H1 (cell line): ENCODE data around the gene OR5K2.

Experiments
- EP300 ChIP-seq, 2 experiments: IDR thresholded peaks; 1 replicate in 1 of 2; 2 replicates in 1 of 2; pipeline ENCODE4 v1.6.1; 2011 to 2012; ENCODE audit warnings: low read depth in 2 of 2, low read length in 2 of 2, mild to moderate bottlenecking in 2 of 2, borderline replicate concordance in 1 of 2, inconsistent platforms in 1 of 2, moderate library complexity in 1 of 2
- EZH2 ChIP-seq: fragments of 200-600 bp; sonication (generic); IDR thresholded peaks from 2 replicates; pipeline ENCODE4 v1.7.1; 2012; ENCODE audit warnings: low read depth, mild to moderate bottlenecking, moderate library complexity, low read length, inconsistent platforms; ENCODE audit not compliant: severe bottlenecking
- JUN ChIP-seq: IDR thresholded peaks from 2 replicates; pipeline ENCODE4 v1.6.1; 2011; ENCODE audit warnings: low read depth, mild to moderate bottlenecking, improper control_type of control experiment, low read length
- KDM1A ChIP-seq: fragments of 200-600, 300-600 bp; sonication (generic); IDR thresholded peaks from 2 replicates; pipeline ENCODE4 v1.7.1; 2016; ENCODE audit warnings: mild to moderate bottlenecking, low read length, borderline replicate concordance
- POLR2A ChIP-seq, 2 experiments: IDR thresholded peaks; 1 replicate in 1 of 2; 2 replicates in 1 of 2; pipeline ENCODE4 v1.6.1; 2011; ENCODE audit warnings: low read depth in 2 of 2, low read length in 2 of 2, mild to moderate bottlenecking in 2 of 2; ENCODE audit errors: control extremely low read depth in 1 of 2
- RFX5 ChIP-seq: IDR thresholded peaks from 2 replicates; pipeline ENCODE4 v1.6.1; 2011; ENCODE audit warnings: low read depth, low read length, improper control_type of control experiment, borderline replicate concordance
- SAP30 ChIP-seq: fragments of 300-600 bp; sonication (generic); IDR thresholded peaks from 2 replicates; pipeline ENCODE4 v1.7.1; 2012; ENCODE audit warnings: low read length, moderate library complexity, mild to moderate bottlenecking, inconsistent platforms; ENCODE audit not compliant: insufficient read depth, insufficient replicate concordance
- SIN3A ChIP-seq, 2 experiments: IDR thresholded peaks in 1 of 2; conservative IDR thresholded peaks in 1 of 2; 2 replicates each; pipeline ENCODE4 v1.6.1; 2011 to 2012; ENCODE audit warnings: low read length in 2 of 2, improper control_type of control experiment in 1 of 2, low read depth in 1 of 2, mild to moderate bottlenecking in 1 of 2
- SP1 ChIP-seq: IDR thresholded peaks from 2 replicates; pipeline ENCODE4 v1.6.1; 2011; ENCODE audit warnings: low read depth, low read length
- SP2 ChIP-seq: IDR thresholded peaks from 2 replicates; pipeline ENCODE4 v1.6.1; 2012; ENCODE audit warnings: mild to moderate bottlenecking, low read length, inconsistent platforms
- ZNF274 ChIP-seq: IDR thresholded peaks from 2 replicates; pipeline ENCODE4 v1.7.0; 2012; ENCODE audit warnings: low read length, borderline replicate concordance; ENCODE audit errors: extremely low read depth
- TF ChIP-seq, protein P1 (sequence below): IDR thresholded peaks from 2 replicates; pipeline ENCODE4 v1.6.1; 2012; ENCODE audit warnings: inconsistent platforms
- TF ChIP-seq, protein P2 (sequence below), 3 experiments: IDR thresholded peaks; 1 replicate in 2 of 3; 2 replicates in 1 of 3; pipeline versions ENCODE4 v1.5.1 to v1.6.1; 2011; ENCODE audit warnings: low read length in 3 of 3, mild to moderate bottlenecking in 3 of 3, inconsistent platforms in 2 of 3, low read depth in 1 of 3, moderate library complexity in 1 of 3; ENCODE audit not compliant: insufficient read depth in 1 of 3; ENCODE audit errors: control extremely low read depth in 1 of 3
- TF ChIP-seq, protein P3 (sequence below): IDR thresholded peaks from 2 replicates; pipeline ENCODE4 v1.6.1; 2011; ENCODE audit warnings: low read depth, mild to moderate bottlenecking, low read length; ENCODE audit not compliant: insufficient read depth

DNA sequence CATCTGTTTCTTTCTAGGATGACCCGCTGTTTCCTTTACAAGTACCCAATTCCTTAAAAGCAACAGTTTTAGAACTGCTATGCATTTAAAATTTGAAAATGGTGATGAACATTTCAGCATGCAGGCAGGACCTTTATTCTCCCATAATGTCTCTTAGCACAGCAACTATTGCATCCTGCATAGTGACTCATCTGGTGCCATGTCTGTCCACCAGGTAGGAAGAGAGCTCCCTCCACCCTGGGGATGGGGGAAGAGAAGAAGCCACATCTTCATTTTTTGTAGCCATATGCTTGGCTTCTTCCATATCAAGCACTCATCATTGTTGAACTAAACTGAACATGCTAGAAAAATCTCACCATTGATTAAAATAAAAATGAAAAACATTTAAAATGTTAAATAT, 44.2 kb downstream of the OR5K2 start:
- TF ChIP-seq, protein P1, sequence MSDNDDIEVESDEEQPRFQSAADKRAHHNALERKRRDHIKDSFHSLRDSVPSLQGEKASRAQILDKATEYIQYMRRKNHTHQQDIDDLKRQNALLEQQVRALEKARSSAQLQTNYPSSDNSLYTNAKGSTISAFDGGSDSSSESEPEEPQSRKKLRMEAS: no peak
- TF ChIP-seq SP1 (no peak), POLR2A (IDR thresholded peaks at IDR 0.05; ENCODE audit: control extremely low read depth in 1 of 2, low read depth in 2 of 2, low read length in 2 of 2) (no peak), KDM1A (no peak), RFX5 (no peak), JUN (no peak), SAP30 (no peak), EZH2 (no peak), ZNF274 (no peak), SP2 (no peak), EP300 (IDR thresholded peaks at IDR 0.05; ENCODE audit: borderline replicate concordance in 1 of 2, low read depth in 2 of 2, low read length in 2 of 2) (no peak), SIN3A (conservative IDR thresholded peaks at IDR 0.05 in 1 of 2, IDR thresholded peaks at IDR 0.05 in 1 of 2; ENCODE audit: low read depth in 1 of 2, low read length in 2 of 2) (no peak)
- TF ChIP-seq, protein P2, sequence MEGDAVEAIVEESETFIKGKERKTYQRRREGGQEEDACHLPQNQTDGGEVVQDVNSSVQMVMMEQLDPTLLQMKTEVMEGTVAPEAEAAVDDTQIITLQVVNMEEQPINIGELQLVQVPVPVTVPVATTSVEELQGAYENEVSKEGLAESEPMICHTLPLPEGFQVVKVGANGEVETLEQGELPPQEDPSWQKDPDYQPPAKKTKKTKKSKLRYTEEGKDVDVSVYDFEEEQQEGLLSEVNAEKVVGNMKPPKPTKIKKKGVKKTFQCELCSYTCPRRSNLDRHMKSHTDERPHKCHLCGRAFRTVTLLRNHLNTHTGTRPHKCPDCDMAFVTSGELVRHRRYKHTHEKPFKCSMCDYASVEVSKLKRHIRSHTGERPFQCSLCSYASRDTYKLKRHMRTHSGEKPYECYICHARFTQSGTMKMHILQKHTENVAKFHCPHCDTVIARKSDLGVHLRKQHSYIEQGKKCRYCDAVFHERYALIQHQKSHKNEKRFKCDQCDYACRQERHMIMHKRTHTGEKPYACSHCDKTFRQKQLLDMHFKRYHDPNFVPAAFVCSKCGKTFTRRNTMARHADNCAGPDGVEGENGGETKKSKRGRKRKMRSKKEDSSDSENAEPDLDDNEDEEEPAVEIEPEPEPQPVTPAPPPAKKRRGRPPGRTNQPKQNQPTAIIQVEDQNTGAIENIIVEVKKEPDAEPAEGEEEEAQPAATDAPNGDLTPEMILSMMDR (IDR thresholded peaks at IDR 0.05; ENCODE audit: control extremely low read depth in 1 of 3, insufficient read depth in 1 of 3, low read depth in 1 of 3, low read length in 3 of 3): no peak
- TF ChIP-seq, protein P3, sequence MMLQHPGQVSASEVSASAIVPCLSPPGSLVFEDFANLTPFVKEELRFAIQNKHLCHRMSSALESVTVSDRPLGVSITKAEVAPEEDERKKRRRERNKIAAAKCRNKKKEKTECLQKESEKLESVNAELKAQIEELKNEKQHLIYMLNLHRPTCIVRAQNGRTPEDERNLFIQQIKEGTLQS: no peak
